Measurements from ENCODE around the gene B3GNT9.

Gene B3GNT9

DNA sequence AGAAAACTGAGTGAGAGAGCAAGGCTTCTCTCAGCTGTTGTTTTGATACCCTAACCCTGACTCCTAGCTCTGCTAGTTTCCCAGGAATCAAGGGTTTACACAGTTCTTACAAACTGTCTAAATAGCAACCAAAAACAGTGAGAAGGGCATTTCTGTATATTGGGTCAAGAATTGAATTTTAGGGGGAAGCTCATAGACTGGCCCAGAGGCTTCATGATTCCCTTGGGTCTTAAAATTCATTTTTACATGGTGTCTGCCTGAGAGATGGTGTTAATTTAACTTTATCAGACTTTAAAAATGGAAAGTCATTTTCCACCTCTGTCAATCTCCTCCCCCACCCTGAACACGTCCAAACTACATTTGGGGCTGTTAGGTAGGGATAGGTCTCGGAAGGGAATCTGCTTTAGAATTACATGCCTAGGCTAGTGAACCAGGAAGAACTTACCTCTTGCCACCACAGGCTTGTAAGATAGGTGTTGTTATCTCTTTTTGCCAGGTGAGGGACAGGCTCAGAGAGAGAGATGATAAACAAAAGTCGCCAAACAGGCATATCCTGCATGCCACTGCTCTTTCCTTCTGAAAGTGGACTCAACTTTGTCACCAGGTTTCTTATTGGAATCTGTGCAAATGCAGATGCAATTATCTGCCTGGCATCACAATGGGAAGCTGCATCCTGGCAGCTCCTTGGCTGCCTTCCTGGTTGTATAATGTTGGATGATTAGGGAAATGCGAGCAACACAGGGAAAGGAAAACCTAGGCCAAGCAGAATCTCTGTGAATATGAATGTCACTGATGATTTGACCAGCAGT is 38.0 kb downstream of the B3GNT9 start:
- DNase-seq (ENCODE audit: low read depth), result no peak

DNA sequence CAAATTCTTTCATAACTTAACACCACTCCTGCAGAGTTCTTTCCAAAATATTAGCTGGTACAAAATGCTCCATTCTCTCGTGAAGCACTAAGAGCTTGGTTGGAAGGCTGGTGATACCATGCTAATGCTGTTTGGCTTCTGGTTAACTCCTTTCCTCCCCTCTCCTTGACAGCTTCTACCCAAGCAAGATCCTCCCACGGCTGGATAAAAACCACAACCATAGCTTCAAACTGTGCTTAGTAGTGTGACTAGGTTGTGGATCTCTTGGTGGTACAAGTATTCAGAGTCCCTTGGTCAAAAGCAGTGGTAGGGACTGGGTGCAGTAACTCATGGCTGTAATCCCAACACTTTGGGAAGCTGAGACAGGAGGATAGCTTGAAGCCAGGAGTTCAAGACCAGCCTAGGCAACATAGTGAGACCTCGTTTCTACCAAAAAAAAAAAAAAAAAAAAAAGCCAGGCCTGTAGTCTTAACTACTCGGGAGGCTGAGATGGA is 38.8 kb downstream of the B3GNT9 start:
- no peak for DNase-seq (ENCODE audit: low read depth)

DNA sequence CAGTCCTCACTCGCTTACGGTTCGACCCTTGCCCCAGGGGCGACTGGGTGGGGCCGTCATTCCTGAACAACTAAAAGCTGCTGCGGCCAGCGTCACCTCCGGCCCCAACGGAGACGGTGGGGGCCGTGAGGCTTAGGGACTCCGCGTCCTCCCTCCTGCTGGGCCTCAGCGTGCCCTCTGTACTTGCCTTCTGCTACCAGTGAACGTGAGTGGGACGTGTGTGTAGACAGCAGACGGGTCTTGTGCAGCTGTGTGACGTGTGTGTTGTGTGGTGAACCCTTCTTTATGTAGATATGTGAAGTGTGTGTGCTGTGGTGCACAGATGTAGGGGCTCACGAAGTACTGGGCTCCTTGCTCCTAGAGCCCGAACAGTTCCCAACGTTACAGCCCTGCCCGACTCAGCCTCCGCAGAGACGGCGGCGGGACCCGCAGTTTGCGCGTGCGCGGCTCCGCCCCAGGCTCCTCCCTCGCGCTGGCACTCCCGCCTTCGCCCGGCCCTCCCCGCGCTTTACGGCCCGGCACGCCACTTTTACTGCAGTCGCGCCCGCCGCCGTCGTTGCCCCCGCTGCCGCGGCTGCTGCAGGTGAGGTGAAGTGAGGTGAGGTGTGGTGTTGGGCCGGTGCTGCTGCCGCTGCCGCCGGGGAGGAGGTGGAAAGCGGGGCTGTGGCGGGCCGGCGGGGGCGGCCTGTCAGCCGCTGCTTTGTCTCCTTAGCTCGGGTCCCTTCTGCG is 41.2 kb downstream of the B3GNT9 start, which contains the start of gene PHAF1:
TSS of gene PHAF1 (plus strand) at position 535 of the 729 bp plus-strand sequence. CDS start 235 bp downstream, outside the sequence.
- DNase-seq (ENCODE audit: low read depth), result peak; percentile 81

DNA sequence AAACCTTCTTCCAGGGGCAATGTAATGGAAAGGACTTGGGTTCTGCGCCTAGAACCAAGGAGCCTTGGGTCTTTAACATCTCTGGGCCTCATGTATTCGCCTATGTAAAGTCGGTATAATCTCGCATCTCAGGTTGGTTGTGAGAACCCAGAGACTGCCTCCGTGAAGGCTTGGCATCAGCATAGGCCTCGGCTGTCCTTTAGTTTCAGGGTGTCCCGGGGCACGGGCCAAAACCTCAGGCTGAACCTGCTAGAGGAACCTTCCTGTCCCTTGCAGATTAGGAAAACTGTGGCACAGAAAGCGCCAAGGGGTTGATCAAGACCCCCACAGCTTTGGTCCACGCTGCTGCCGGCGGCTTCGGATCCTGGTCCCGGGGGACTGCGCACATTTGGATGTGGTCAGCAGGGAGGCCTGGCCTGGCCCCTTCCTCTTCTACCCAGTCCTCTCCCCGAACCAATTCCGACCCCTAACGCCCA is 41.8 kb downstream of the B3GNT9 start:
- DNase-seq (ENCODE audit: low read depth), result no peak

DNA sequence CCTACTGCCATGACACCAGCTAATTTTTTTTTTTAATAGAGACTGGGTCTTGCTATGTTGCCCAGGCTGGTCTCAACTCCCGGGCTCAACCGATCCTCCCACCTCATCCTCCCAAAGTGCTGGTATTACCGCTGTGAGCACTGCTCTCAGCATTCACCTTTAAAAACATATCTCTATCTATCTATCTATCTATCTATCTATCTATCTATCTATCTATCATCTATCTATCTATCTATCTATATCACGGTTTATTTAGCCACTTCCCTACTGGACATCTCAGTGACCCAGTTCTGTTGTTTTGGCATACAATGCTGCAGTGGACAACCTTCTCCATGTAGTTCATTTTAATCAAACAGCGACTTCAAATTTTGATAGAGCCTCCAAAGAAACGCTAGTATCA is 42.3 kb downstream of the B3GNT9 start:
- no peak for DNase-seq (ENCODE audit: low read depth)

DNA sequence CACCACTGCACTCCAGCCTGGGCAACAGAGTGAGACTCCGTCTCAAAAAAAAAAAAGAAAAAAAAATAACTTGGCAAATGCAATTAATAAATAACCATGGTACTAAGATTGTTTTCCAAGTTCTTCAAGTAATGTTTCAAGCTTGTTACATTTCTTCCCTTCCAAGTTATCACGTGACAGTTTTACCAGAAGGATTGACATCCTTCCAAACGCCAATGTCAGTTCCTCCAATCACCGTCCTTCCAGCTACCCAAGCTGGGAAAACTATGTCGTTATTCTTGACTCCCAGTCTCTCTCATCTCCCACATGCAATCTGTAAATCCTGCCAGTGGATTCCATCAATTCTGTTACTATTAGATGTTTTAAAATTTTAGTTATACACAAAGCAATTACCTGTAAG is 44.9 kb downstream of the B3GNT9 start:
- no peak for DNase-seq (ENCODE audit: low read depth)

DNA sequence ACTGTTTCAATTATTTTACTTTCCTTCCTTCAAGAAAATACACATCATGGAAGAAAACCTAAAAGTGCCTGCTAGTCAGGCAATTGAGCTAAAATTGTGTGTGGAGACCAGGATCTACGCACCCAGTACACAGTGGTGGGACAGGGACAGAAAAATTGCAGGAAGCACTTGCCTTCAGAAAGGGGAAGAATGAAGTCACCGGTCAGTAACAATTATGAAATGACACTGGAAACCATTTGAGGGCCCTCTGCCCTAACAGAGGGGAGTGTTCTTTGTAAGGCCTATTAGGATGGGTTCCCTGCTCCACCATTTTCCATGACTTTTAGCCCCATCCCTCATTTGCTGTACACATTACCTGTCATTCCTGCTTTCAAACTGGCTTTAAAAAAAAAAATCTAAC is 45.6 kb downstream of the B3GNT9 start:
- DNase-seq (ENCODE audit: low read depth), result no peak

DNA sequence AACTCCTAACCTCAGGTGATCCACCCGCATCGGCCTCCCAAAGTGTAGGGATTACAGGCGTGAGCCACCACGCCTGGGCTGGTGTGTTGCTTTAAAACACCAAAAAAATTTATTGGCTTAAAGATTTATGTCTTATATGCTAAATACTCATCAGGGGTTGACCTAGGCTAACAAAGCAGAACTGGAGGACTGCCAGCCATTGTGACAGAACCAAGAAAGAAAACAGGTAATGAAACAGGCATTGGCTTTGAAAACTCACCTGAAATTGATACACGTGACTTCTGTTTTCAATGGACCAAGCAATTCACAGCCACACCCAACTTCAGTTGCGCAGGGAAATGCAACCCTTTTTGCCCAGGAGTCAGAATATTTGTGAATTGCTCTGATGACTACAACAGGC is 46.0 kb downstream of the B3GNT9 start:
- DNase-seq (ENCODE audit: low read depth), result no peak

DNA sequence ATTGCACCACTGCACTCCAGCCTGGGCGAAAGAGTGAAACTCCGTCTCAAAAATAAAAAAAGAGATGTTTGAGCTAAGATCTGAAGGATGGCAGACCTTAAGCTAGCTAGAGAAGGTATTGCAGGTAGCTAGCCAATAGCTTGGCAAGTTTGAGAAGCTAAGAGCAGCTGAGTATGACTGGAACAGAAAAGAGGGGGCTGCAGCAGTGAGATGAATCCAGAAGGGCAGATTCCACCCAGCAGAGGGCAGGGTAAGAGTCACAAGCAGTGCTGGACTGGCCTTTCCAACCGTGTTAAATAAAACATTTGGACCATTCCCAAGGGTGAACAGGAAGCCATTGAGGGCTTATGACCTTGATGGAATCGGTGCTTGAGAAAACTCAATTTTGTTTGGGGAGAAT is 46.7 kb downstream of the B3GNT9 start:
- DNase-seq (ENCODE audit: low read depth), result no peak

DNA sequence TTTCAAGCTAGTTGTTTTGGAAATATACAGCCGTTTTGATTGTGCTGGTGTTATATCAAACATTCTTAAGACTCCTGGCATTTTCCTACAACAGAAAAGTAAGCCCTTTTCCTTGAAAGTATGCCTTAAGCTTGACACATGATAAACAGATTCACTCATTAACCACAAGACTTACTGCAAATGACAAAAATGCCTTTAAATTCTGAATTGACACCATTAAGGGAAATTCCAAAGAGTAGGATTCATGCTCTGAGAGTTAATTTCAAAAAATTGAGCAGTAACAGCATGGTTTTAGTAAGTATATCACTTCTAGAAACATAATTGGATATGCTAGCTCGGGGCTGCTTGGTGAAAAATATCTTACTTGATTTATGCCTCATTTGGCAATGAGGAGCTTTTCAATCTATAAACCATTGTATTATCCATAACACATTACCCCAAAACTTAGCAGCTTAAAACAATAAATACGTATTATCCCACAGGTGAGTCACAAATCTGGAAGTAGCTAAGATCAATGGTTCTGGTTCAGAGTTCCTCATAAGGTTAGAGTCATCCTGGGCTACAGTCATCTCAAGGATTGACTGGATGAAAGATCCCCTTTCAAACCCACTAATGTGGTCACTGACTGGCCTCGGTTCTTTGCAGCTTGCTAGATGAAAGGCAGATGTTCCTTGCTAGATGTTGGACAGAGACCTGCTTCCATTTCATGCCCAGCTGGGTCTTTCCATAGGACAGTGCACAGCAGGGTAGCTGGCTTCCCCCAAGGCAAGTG is 49.3 kb downstream of the B3GNT9 start:
- no peak for DNase-seq (ENCODE audit: low read depth)

DNA sequence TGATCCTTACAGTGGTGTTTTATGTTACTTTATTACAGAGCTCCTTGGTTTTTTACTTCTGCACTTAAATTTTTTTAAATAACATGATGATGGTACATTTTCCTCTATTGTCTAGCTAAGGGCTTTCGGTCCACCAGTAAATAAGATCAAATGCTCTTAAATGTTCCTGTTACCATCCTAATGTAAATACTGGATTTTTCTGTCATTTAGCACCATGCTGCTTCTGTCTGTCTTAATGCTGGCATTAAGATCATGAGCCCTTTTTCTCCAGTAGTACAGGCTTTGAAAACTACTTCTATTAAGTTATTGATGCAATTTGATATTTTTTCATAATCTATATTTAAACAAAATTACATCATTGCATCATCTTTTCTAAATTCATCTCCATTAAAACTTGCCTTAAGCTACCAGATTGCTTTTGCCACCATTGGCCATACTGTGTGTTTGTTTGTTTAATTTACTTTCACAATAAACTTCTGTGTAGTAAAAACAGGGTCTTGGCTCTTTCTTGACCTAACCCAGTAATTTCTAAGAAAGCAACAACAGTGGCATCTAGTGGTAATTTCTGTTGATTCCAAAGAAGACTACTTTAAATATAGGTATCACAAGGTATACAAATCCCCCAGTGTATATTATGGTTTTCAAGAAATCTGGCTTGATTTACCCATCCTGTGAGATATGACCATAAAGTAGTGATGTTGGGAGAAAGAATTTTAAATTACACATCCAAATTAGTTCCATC is 50.1 kb downstream of the B3GNT9 start:
- DNase-seq (ENCODE audit: low read depth), result no peak

DNA sequence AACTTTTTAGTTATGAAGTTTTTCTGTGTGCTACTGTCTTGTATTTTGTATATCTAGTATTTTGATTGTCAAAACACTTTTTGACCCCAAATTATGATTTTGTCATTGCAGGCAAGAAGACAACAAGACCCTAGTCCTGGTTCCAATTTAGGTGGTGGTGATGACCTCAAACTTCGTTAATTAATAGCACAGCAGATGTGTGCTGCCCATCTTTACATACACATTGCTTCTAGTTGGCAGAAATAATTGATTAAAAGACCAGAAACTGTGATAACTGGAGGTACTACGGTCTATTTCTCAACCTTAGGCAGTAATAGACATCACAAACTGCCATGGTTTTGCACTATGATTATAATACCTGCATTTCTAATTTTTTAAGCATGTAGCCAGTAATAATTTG is 52.2 kb downstream of the B3GNT9 start:
- no peak for DNase-seq (ENCODE audit: low read depth)
